Measurements from ENCODE around the gene WWOX.

DNA sequence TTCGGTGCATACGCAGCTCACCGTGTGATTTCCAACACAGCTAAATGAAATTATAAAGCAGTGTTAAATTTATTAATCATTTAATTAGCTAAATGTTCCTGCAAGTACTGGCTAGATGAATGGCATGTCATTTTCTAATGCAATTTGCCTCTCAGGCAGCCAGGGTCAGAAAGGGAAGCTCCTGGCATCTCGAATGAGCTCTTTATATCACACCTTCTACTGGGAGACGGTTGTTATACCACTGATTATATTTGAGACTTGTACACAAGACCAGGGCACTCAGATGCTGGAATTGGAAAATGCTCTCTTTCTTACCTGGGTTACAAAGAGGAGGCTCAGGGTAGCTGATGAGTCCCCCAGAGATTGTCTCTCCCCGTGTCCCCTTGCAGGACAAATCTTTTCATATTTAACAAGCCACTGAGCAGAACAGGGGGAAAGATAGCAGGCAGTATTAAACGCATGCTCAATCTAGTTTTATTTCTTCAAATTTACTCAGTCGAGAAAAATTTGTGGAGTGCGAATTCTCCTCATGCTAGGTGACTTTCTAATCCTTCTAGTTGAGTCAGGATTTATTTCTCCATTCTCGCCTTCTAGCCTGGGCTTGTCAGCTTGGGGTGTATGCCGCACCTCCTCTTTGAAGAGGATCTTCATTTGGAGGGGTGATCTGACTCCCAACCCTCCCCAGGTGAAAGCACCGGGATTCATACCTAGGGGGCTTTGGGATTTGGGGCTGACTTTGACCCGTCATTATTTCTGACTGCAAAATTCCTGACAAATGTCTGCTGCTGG is 1060.0 kb downstream of the WWOX start:
- TF ChIP-seq CTCF (conservative IDR thresholded peaks at IDR 0.05; ENCODE audit: low read depth, low read length) (no peak), EZH2 (IDR thresholded peaks at IDR 0.05; ENCODE audit: low read length, unreplicated experiment) (no peak)
